Measurements from ENCODE around the gene GALNT1.

Gene GALNT1

DNA sequence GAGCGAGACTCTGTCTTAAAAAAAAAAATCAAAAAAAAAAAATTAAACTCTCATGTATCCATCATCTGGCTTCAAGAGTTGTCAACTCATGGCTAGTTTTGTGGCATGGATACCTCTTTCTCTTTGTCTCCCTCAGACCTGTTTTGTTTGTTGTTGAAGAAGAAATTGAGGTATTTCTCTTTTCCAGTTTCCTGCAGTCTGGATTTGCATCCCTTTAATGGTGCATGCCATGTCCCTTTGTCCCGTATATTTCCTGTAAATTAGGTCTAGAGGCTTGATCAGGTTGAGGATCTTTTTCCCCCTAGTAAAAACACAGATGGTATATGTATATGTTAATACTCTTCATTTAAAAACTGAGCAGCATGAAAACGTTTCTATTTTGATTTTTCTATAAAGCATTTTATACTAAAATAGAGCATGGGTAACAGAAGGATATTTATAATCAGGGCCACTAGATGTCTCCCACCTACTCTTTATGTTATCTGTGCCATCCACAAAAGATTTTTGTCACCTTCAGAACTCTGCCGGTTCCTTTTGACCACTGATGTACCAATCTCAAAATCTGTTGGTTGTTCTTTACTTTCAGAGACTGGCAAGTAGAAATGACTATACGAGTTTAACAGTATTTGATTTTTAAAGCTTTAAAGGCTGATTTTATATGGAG lies 80.1 kb downstream of the GALNT1 start:
- no peak overlapping the region for H3K9ac ChIP-seq
- H3K4me1 ChIP-seq (ENCODE audit: low read depth, poor library complexity, severe bottlenecking): peaks cover 18% of the 10 kb centered on the region
- TF ChIP-seq, protein P1, sequence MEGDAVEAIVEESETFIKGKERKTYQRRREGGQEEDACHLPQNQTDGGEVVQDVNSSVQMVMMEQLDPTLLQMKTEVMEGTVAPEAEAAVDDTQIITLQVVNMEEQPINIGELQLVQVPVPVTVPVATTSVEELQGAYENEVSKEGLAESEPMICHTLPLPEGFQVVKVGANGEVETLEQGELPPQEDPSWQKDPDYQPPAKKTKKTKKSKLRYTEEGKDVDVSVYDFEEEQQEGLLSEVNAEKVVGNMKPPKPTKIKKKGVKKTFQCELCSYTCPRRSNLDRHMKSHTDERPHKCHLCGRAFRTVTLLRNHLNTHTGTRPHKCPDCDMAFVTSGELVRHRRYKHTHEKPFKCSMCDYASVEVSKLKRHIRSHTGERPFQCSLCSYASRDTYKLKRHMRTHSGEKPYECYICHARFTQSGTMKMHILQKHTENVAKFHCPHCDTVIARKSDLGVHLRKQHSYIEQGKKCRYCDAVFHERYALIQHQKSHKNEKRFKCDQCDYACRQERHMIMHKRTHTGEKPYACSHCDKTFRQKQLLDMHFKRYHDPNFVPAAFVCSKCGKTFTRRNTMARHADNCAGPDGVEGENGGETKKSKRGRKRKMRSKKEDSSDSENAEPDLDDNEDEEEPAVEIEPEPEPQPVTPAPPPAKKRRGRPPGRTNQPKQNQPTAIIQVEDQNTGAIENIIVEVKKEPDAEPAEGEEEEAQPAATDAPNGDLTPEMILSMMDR (conservative IDR thresholded peaks at IDR 0.05; ENCODE audit: low read depth, low read length): peak; percentile 17; the same call in 1 of the 2 replicates
- no peaks in the 10 kb centered on the region for H3K79me2 ChIP-seq (ENCODE audit: insufficient read depth, low read depth)
- no peaks in the 10 kb centered on the region for H3K27me3 ChIP-seq (ENCODE audit: insufficient read depth, low read depth)
- no peaks in the 10 kb centered on the region for H3K36me3 ChIP-seq (ENCODE audit: insufficient read depth)
- peak overlapping the region; percentile 34; the same call in 1 of the 2 replicates for H3K4me2 ChIP-seq
- H3K4me3 ChIP-seq (IDR thresholded peaks at IDR 0.05; ENCODE audit: insufficient read depth, low read depth, low read length): no peak overlapping the region
- no peak overlapping the region for H2AFZ ChIP-seq (ENCODE audit: low read depth)
- no peak overlapping the region for H3K27ac ChIP-seq
- no peaks in the 10 kb centered on the region for H4K20me1 ChIP-seq (ENCODE audit: insufficient read depth)

DNA sequence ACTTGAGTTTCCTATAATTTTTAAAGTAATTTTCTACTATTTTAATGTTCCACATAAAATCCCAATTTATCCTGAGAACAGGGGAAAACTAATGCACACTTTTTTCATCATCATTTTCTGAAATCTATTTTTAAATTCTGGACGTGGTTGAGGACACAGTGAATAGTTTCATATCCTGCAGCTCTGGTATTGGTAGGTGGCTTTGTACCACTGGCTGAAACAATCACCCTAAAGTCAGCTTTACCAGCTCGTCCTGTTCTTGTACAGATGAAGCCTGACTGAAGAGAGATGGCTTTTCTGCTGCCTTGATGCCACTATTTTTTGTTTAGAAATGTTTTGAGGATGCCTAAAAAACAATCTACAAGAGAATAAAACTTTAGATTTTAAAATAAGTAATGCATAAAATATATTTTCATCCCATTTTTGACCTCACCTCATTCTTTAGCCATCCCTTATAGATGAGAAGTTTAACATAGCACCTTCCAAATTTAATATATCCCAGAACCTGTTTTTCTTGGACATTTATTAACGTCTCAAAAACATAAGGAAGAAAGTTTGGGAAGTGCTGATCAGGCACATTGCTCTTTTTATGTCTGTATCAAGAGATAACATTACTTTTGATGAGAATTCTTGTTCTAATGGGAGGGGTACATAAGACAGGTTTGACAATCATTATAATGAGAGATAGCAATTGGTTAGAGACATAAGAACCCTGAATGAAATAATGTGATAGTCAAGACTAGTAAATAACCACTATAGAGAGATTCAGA lies 80.9 kb downstream of the GALNT1 start:
- Histone ChIP-seq H3K27ac (no peak overlapping the region), H2AFZ (ENCODE audit: low read depth) (no peak overlapping the region), H3K79me2 (ENCODE audit: insufficient read depth, low read depth) (no peaks in the 10 kb centered on the region), H3K9ac (no peak overlapping the region), H3K27me3 (ENCODE audit: insufficient read depth, low read depth) (no peaks in the 10 kb centered on the region), H3K4me2 (peak overlapping the region; percentile 34), H4K20me1 (ENCODE audit: insufficient read depth) (no peaks in the 10 kb centered on the region), H3K4me1 (ENCODE audit: low read depth, poor library complexity, severe bottlenecking) (peaks cover 18% of the 10 kb centered on the region), H3K4me3 (IDR thresholded peaks at IDR 0.05; ENCODE audit: insufficient read depth, low read depth, low read length) (no peak overlapping the region), H3K36me3 (ENCODE audit: insufficient read depth) (no peaks in the 10 kb centered on the region)
- TF ChIP-seq, protein P1 (conservative IDR thresholded peaks at IDR 0.05; ENCODE audit: low read depth, low read length): no peak

DNA sequence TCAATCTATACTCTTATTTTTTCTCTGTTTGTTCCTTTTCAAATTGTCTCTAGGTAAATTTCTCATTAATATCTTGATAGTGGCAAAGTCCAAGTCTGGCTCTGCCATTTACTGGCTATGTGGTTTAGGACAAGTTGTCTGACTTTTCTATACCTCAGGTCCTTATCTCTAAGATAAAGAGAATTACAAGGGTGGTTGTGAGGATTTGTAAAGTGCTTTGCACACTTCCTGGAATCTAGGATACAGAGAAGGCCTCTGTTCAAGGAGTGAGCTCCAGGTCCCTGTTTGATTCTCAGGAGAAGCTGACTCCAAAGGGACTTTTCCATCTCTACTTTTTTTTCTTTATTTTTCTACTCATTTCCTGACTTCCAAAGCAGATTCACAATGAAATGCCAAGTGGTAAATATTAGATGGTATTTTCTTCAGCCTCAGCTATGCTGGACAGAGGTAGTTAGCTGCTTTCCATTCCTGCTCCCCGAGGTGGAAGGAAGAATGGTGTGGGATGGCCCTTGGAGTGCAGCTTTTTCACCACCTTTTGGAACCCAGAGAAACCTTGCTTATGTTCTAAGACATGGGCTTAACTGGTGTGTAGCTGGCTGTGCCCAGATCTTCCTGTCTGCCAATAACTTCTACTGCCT lies 90.5 kb downstream of the GALNT1 start:
- no peak overlapping the region for H3K9ac ChIP-seq
- H3K36me3 ChIP-seq (ENCODE audit: insufficient read depth): no peaks in the 10 kb centered on the region
- no peaks in the 10 kb centered on the region for H3K4me1 ChIP-seq (ENCODE audit: low read depth, poor library complexity, severe bottlenecking)
- no peaks in the 10 kb centered on the region for H3K79me2 ChIP-seq (ENCODE audit: insufficient read depth, low read depth)
- TF ChIP-seq, protein P1 (conservative IDR thresholded peaks at IDR 0.05; ENCODE audit: low read depth, low read length): no peak
- no peak overlapping the region for H2AFZ ChIP-seq (ENCODE audit: low read depth)
- no peaks in the 10 kb centered on the region for H3K27me3 ChIP-seq (ENCODE audit: insufficient read depth, low read depth)
- no peak overlapping the region for H3K27ac ChIP-seq
- H3K4me3 ChIP-seq (IDR thresholded peaks at IDR 0.05; ENCODE audit: insufficient read depth, low read depth, low read length): no peak overlapping the region
- H3K4me2 ChIP-seq: no peak overlapping the region
- no peaks in the 10 kb centered on the region for H4K20me1 ChIP-seq (ENCODE audit: insufficient read depth)

DNA sequence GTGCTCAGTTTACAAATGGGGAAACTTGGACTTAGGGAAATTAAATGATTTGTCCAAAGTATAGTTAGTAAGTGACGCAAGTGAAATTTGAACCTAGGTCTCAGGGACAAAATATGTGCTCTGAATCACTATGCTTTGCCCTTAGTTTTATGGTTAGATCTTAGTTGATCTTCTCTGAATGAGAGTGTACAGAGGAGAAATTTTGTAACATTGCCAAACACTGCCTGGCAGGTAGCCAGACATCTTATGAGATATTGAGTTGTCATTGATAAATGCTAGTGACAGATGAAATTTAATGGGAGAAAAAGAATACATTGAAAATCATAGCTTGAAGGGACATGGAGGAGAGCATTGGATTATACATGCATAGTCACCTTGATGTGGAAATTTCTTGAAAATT lies 91.4 kb downstream of the GALNT1 start:
- no peak overlapping the region for H2AFZ ChIP-seq (ENCODE audit: low read depth)
- no peaks in the 10 kb centered on the region for H3K4me1 ChIP-seq (ENCODE audit: low read depth, poor library complexity, severe bottlenecking)
- TF ChIP-seq, protein P1 (conservative IDR thresholded peaks at IDR 0.05; ENCODE audit: low read depth, low read length): no peak
- H3K4me3 ChIP-seq (IDR thresholded peaks at IDR 0.05; ENCODE audit: insufficient read depth, low read depth, low read length): no peak overlapping the region
- H3K9ac ChIP-seq: no peak overlapping the region
- no peaks in the 10 kb centered on the region for H3K36me3 ChIP-seq (ENCODE audit: insufficient read depth)
- no peaks in the 10 kb centered on the region for H3K27me3 ChIP-seq (ENCODE audit: insufficient read depth, low read depth)
- no peaks in the 10 kb centered on the region for H4K20me1 ChIP-seq (ENCODE audit: insufficient read depth)
- no peaks in the 10 kb centered on the region for H3K79me2 ChIP-seq (ENCODE audit: insufficient read depth, low read depth)
- H3K27ac ChIP-seq: no peak overlapping the region
- H3K4me2 ChIP-seq: no peak overlapping the region

Data from KMS-11 (cell line).